ENCODE results near the gene NOL8. TPM values are rescaled to one million over a fixed set of nuclear protein-coding genes. Genes with fewer than 3 reads are reported as not detected.

Gene NOL8
- total and polyA plus RNA-seq, 2 experiments from 2014 or later = 26.0 to 42.7 TPM

GRCh38 chr9:92313624-92314012 is 11.5 kb downstream of the NOL8 start:
- H3K4me3 Mint-ChIP-seq = no peak overlapping the region
- H3K27ac Mint-ChIP-seq = peak overlapping the region; percentile 35; the same call in 1 of the 2 replicates
- Histone ChIP-seq H3K4me3 (no peak overlapping the region), H3K27ac (ENCODE audit: low read depth) (no peak overlapping the region), H3K36me3 (ENCODE audit: insufficient read depth) (peaks cover 36% of the 10 kb centered on the region), H3K79me2 (replicated peaks; ENCODE audit: insufficient read depth) (peaks cover 22% of the 10 kb centered on the region), H3F3A (replicated peaks; ENCODE audit: low read depth) (no peaks in the 10 kb centered on the region), H3K4me2 (no peak overlapping the region), H3K27me3 (ENCODE audit: insufficient read depth) (no peaks in the 10 kb centered on the region), H3K4me1 (ENCODE audit: insufficient read depth) (no peaks in the 10 kb centered on the region), H2AFZ (no peak overlapping the region), H3K9me2 (ENCODE audit: insufficient read depth) (no peaks in the 10 kb centered on the region), H4K20me1 (replicated peaks; ENCODE audit: insufficient read depth) (peaks cover 21% of the 10 kb centered on the region)
- DNase-seq (ENCODE audit: low spot score) (no peak), ATAC-seq (no peak)
- H3K4me1 Mint-ChIP-seq = no peaks in the 10 kb centered on the region
- H3K36me3 Mint-ChIP-seq (ENCODE audit: low read depth) = peaks cover 61% of the 10 kb centered on the region
- H3K9me3 Mint-ChIP-seq = no peaks in the 10 kb centered on the region
- TF ChIP-seq ZNF114 (CRISPR knock-in tag; IDR thresholded peaks at IDR 0.05) = no peak
- no peak for TF ChIP-seq EZH2phosphoT487 (IDR thresholded peaks at IDR 0.05; ENCODE audit: unreplicated experiment)
- no peak for TF ChIP-seq JUNB (IDR thresholded peaks at IDR 0.05; ENCODE audit: unreplicated experiment)
- no peak for TF ChIP-seq STAT1 (IDR thresholded peaks at IDR 0.05; ENCODE audit: unreplicated experiment)
- TF ChIP-seq CREB1 (CRISPR knock-in tag; IDR thresholded peaks at IDR 0.05; ENCODE audit: low read depth) = no peak
- peaks cover 2% of the 10 kb centered on the region for H3K27me3 Mint-ChIP-seq (ENCODE audit: insufficient read depth, low read depth, poor library complexity)

DNA sequence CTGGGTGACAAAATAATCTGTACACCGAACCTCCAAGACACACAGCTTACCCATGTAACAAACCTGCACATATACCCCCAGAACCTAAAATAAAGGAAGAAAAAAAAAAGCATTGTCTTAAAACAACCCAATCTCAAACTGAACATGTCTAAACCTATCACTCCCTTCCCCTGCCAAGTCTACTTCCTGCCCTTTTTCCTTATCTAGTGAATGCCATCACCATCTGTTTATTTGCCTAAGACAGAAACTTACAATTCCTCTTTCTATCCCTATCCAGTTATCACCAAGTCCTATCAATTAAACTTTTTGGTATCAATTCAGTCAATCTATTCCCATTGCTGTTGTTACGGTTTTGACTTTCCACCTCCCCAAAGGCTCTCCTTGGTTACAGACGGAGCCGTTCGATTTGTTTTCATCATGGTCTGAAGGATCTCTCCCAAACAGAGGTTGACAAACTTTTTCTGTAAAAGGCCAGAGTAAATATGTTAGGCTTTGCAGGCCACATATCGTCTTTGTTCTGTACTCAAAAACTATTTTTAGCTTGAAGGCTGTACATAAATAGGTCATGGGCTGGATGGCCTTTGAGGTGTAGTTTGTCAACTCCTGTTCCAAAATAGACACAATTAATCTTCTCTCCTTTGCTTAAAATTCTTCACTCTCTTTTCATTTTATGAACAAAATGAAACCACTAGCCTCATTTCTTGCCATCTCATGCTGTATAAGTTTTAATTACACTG is 12.1 kb downstream of the NOL8 start:
- H3K27me3 Mint-ChIP-seq (ENCODE audit: insufficient read depth, low read depth, poor library complexity) = peaks cover 4% of the 10 kb centered on the region
- H3K79me2 ChIP-seq (replicated peaks; ENCODE audit: insufficient read depth) = peaks cover 22% of the 10 kb centered on the region
- H3K4me2 ChIP-seq = no peak overlapping the region
- peaks cover 61% of the 10 kb centered on the region for H3K36me3 Mint-ChIP-seq (ENCODE audit: low read depth)
- H2AFZ ChIP-seq = no peak overlapping the region
- H3K9me2 ChIP-seq (ENCODE audit: insufficient read depth) = no peaks in the 10 kb centered on the region
- no peaks in the 10 kb centered on the region for H3K4me1 Mint-ChIP-seq
- ATAC-seq (no peak), DNase-seq (ENCODE audit: low spot score) (no peak)
- peaks cover 21% of the 10 kb centered on the region for H4K20me1 ChIP-seq (replicated peaks; ENCODE audit: insufficient read depth)
- no peak overlapping the region for H3K4me3 ChIP-seq
- H3K4me3 Mint-ChIP-seq = no peak overlapping the region
- no peaks in the 10 kb centered on the region for H3K4me1 ChIP-seq (ENCODE audit: insufficient read depth)
- no peaks in the 10 kb centered on the region for H3F3A ChIP-seq (replicated peaks; ENCODE audit: low read depth)
- no peaks in the 10 kb centered on the region for H3K27me3 ChIP-seq (ENCODE audit: insufficient read depth)
- H3K27ac ChIP-seq (ENCODE audit: low read depth) = 0 out of 2 replicates have a peak overlapping the region, but pooled peaks have one; percentile 20
- peaks cover 36% of the 10 kb centered on the region for H3K36me3 ChIP-seq (ENCODE audit: insufficient read depth)
- no peaks in the 10 kb centered on the region for H3K9me3 Mint-ChIP-seq
- H3K27ac Mint-ChIP-seq = peak overlapping the region; percentile 35; the same call in 1 of the 2 replicates
- TF ChIP-seq ZNF114 (CRISPR knock-in tag; IDR thresholded peaks at IDR 0.05) (no peak), STAT1 (IDR thresholded peaks at IDR 0.05; ENCODE audit: unreplicated experiment) (no peak), CREB1 (CRISPR knock-in tag; IDR thresholded peaks at IDR 0.05; ENCODE audit: low read depth) (no peak), ZNF331 (CRISPR knock-in tag; IDR thresholded peaks at IDR 0.05; ENCODE audit: low read depth) (no peak), JUNB (IDR thresholded peaks at IDR 0.05; ENCODE audit: unreplicated experiment) (no peak), CTCF (conservative IDR thresholded peaks at IDR 0.05; ENCODE audit: low read depth in 2 of 2) (no peak), NANOG (IDR thresholded peaks at IDR 0.05; ENCODE audit: borderline replicate concordance) (no peak)
- TF ChIP-seq, protein P1, sequence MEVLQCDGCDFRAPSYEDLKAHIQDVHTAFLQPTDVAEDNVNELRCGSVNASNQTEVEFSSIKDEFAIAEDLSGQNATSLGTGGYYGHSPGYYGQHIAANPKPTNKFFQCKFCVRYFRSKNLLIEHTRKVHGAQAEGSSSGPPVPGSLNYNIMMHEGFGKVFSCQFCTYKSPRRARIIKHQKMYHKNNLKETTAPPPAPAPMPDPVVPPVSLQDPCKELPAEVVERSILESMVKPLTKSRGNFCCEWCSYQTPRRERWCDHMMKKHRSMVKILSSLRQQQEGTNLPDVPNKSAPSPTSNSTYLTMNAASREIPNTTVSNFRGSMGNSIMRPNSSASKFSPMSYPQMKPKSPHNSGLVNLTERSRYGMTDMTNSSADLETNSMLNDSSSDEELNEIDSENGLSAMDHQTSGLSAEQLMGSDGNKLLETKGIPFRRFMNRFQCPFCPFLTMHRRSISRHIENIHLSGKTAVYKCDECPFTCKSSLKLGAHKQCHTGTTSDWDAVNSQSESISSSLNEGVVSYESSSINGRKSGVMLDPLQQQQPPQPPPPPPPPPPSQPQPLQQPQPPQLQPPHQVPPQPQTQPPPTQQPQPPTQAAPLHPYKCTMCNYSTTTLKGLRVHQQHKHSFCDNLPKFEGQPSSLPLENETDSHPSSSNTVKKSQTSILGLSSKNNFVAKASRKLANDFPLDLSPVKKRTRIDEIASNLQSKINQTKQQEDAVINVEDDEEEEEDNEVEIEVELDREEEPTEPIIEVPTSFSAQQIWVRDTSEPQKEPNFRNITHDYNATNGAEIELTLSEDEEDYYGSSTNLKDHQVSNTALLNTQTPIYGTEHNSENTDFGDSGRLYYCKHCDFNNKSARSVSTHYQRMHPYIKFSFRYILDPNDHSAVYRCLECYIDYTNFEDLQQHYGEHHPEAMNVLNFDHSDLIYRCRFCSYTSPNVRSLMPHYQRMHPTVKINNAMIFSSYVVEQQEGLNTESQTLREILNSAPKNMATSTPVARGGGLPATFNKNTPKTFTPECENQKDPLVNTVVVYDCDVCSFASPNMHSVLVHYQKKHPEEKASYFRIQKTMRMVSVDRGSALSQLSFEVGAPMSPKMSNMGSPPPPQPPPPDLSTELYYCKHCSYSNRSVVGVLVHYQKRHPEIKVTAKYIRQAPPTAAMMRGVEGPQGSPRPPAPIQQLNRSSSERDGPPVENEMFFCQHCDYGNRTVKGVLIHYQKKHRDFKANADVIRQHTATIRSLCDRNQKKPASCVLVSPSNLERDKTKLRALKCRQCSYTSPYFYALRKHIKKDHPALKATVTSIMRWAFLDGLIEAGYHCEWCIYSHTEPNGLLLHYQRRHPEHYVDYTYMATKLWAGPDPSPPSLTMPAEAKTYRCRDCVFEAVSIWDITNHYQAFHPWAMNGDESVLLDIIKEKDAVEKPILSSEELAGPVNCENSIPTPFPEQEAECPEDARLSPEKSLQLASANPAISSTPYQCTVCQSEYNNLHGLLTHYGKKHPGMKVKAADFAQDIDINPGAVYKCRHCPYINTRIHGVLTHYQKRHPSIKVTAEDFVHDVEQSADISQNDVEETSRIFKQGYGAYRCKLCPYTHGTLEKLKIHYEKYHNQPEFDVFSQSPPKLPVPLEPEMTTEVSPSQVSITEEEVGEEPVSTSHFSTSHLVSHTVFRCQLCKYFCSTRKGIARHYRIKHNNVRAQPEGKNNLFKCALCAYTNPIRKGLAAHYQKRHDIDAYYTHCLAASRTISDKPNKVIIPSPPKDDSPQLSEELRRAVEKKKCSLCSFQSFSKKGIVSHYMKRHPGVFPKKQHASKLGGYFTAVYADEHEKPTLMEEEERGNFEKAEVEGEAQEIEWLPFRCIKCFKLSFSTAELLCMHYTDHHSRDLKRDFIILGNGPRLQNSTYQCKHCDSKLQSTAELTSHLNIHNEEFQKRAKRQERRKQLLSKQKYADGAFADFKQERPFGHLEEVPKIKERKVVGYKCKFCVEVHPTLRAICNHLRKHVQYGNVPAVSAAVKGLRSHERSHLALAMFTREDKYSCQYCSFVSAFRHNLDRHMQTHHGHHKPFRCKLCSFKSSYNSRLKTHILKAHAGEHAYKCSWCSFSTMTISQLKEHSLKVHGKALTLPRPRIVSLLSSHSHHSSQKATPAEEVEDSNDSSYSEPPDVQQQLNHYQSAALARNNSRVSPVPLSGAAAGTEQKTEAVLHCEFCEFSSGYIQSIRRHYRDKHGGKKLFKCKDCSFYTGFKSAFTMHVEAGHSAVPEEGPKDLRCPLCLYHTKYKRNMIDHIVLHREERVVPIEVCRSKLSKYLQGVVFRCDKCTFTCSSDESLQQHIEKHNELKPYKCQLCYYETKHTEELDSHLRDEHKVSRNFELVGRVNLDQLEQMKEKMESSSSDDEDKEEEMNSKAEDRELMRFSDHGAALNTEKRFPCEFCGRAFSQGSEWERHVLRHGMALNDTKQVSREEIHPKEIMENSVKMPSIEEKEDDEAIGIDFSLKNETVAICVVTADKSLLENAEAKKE (CRISPR knock-in tag; IDR thresholded peaks at IDR 0.05) = no peak

Data from GM23338 (cell line).